Left lung (tissue), 10 donors: Measurements from ENCODE around the gene MARVELD2. TPM values are rescaled to one million over a fixed set of nuclear protein-coding genes. Genes with fewer than 3 reads are reported as not detected.

Experiments
- ATAC-seq: fragments of 200-7000 bp; cut with Tn5 transposase; one replicate; pipeline ENCODE4 v1.9.1; 2020; ENCODE audit warnings: moderate library complexity
- DNase-seq, 4 donors: peaks; one replicate each; pipeline ENCODE4 v3.0.0-alpha.2; 2013 to 2020
- H3K27ac ChIP-seq, 2 donors: fragments of 200-600 bp; sonication (generic) in 1 of 2; one replicate each; pipeline versions ENCODE4 v1.5.0 to v1.8.0; 2020 to 2021
- H3K27me3 ChIP-seq, 2 donors: fragments of 200-600 bp; sonication (generic) in 1 of 2; one replicate each; pipeline versions ENCODE4 v1.5.0 to v1.8.0; 2020 to 2021
- H3K36me3 ChIP-seq, 2 donors: fragments of 200-600 bp; sonication (generic) in 1 of 2; one replicate each; pipeline versions ENCODE4 v1.5.0 to v1.8.0; 2020 to 2021
- H3K4me1 ChIP-seq, 2 donors: fragments of 200-600 bp; one replicate each; pipeline ENCODE4 v1.8.0; 2021
- H3K4me3 ChIP-seq, 2 donors: fragments of 200-600 bp; sonication (generic) in 1 of 2; one replicate each; pipeline versions ENCODE4 v1.5.0 to v1.8.0; 2020 to 2021; ENCODE audit warnings: mild to moderate bottlenecking in 1 of 2
- H3K9me3 ChIP-seq, 2 donors: fragments of 200-600 bp; sonication (generic) in 1 of 2; one replicate each; pipeline versions ENCODE4 v1.5.0 to v1.8.0; 2020 to 2021
- intact Hi-C, 2 donors: fragments of 100-400 bp; cut with DNase I; formaldehyde crosslinking; loops; one replicate each; pipeline versions ENCODE4 v1.11.2 to v1.14.2; 2022
- polyA plus RNA-seq, 6 donors: library from polyadenylated mRNA; unstranded; fragments of 120-200 nt; gene quantifications; one replicate each; pipeline ENCODE4 v1.2.1, GENCODE V29; 2013; ENCODE audit not compliant: insufficient read length in 6 of 6
- total RNA-seq, 2 donors: library from RNA; stranded (reverse); fragmentation: NEBNext Ultra II Directional; extraction: Animal tissue kit (Norgen Biotek cat#: 25700); gene quantifications; one replicate each; pipeline ENCODE4 v1.2.1, GENCODE V29; 2021
- TF ChIP-seq, protein P1 (sequence below), 2 donors: fragments of 200-600 bp; sonication (generic) in 1 of 2; IDR thresholded peaks; one replicate each; pipeline versions ENCODE4 v1.5.0 to v1.8.0; 2021; ENCODE audit warnings: antibody characterized with exemption in 2 of 2
- donor health status: DM: no; HTN: yes; CAD: no.
- donor health status: DM: no; HTN: no; CAD: no.

Gene MARVELD2
- total and polyA plus RNA-seq, 8 donors = 16.1 to 38.3 (median 22.2) TPM

DNA sequence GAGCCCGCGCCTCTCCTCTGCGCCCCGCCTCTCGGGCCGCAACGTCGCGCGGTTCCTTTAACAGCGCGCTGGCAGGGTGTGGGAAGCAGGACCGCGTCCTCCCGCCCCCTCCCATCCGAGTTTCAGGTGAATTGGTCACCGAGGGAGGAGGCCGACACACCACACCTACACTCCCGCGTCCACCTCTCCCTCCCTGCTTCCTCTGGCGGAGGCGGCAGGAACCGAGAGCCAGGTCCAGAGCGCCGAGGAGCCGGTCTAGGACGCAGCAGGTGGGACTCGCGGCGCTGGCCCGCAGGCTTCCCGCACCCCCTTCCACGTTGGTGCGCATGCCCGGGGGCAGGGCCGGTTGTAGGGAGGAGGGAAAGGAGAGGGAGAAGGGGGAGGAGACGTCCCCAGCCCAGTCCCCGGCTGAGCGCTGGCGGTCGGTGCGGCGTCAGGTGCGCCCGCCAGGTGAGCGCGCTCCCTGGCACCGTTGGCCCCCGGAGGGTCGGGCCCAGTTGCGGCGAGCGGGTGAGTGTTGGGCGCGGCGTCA, 77.5 kb downstream of the MARVELD2 start, which contains the start of gene OCLN:
OCLN (plus strand) TSS at position 400 of the 532 bp plus-strand sequence. CDS start 11,455 bp downstream, outside the sequence.
- H3K9me3 ChIP-seq = no peaks in the 10 kb centered on the region
- H3K27me3 ChIP-seq = peaks cover 15 to 46% of the 10 kb centered on the region in 2 donors
- peak within 1 kb of the TSS; percentile 89 to 90 for H3K27ac ChIP-seq
- DNase-seq (peak; percentile 40 to 90 (median 79)), ATAC-seq (peak; percentile 88)
- H3K4me1 ChIP-seq = peaks cover 3 to 33% of the 10 kb centered on the region in 2 donors
- TF ChIP-seq, protein P1, sequence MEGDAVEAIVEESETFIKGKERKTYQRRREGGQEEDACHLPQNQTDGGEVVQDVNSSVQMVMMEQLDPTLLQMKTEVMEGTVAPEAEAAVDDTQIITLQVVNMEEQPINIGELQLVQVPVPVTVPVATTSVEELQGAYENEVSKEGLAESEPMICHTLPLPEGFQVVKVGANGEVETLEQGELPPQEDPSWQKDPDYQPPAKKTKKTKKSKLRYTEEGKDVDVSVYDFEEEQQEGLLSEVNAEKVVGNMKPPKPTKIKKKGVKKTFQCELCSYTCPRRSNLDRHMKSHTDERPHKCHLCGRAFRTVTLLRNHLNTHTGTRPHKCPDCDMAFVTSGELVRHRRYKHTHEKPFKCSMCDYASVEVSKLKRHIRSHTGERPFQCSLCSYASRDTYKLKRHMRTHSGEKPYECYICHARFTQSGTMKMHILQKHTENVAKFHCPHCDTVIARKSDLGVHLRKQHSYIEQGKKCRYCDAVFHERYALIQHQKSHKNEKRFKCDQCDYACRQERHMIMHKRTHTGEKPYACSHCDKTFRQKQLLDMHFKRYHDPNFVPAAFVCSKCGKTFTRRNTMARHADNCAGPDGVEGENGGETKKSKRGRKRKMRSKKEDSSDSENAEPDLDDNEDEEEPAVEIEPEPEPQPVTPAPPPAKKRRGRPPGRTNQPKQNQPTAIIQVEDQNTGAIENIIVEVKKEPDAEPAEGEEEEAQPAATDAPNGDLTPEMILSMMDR (IDR thresholded peaks at IDR 0.05) = no peak
- no peaks in the 10 kb centered on the region for H3K36me3 ChIP-seq
- peak within 1 kb of the TSS; percentile 58 to 71 for H3K4me3 ChIP-seq
- intact Hi-C loops = loop anchor here in 1 of 2 donors (10.0 kb wide), 1 partner anchor 78 kb away; the partner anchor contains the start of gene MARVELD2

DNA sequence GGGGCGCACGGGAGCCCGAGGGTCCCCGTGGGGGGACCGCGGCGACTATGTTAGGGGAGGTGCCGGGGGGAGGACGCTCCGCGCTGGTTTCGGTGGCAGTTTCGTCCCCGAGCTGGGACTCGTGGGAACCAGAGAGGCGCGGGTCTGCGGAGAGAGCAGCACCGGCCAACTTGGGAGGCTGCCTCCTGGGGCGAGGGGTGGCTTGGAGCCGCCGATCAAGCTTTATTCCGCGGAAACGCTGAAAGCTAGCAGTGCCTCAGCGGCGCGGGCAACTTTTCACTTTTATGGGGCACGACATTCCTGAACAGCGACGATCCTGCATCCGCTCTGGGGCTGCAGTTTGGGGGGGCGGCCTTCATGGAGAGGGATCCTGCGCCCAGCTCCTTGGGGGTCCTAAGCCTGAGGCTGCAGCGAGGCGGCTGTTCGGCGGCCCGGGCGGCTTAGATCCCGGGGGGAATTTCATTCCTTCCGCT, 78.0 kb downstream of the MARVELD2 start:
- peak; percentile 19 for ATAC-seq
- H3K9me3 ChIP-seq = no peaks in the 10 kb centered on the region
- intact Hi-C loops = loop anchor here in 1 of 2 donors (10.0 kb wide), 1 partner anchor 78 kb away; the partner anchor contains the start of gene MARVELD2
- TF ChIP-seq, protein P1 (IDR thresholded peaks at IDR 0.05) = no peak
- H3K27ac ChIP-seq = peak overlapping the region; percentile 89 to 90
- H3K36me3 ChIP-seq = no peaks in the 10 kb centered on the region
- peaks cover 3 to 33% of the 10 kb centered on the region in 2 donors for H3K4me1 ChIP-seq
- DNase-seq = peak in 2 of 4 donors; percentile 33 to 34
- peak overlapping the region; percentile 58 to 71 for H3K4me3 ChIP-seq
- peaks cover 15 to 46% of the 10 kb centered on the region in 2 donors for H3K27me3 ChIP-seq

DNA sequence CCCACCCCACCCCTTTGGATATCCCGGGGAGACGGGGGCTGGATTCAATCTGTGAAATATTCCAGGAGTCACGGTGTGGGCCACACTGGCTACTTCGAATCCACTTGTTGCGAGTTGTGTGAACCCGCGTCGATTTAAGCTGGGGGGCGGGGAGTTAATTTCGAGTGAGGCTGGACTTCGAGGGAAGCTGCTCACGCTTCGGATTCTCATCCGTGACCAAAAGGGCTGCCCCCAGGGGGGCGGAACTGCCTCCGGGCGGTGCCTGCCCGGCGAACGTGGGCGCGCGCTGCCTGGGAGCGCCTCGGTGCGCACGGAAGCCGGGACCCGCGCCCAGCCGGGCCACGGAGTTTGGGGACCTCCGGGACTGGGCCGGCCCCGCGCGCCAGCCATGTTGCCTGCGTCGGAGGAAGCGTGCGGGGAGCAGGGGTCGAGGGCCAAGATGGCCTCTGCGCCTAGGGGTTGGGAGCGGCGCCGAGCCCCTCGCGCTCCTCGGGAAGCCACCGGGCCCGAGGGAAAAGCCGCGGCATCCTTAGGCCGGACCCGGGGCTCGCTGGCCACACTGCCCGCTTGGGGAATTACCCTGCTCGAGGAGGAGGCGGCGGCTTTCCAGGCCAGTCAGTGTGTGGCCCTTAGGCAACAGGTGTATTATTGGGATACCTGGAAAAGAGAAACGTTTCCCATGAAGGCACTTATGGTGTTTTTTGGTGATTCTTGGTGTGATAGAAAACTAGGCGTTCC, 78.6 kb downstream of the MARVELD2 start:
- TF ChIP-seq, protein P1 (IDR thresholded peaks at IDR 0.05) = no peak
- H3K27me3 ChIP-seq = peaks cover 15 to 46% of the 10 kb centered on the region in 2 donors
- DNase-seq = peak; percentile 25 to 90 (median 47)
- peak overlapping the region; percentile 58 to 71 for H3K4me3 ChIP-seq
- peaks cover 3 to 33% of the 10 kb centered on the region in 2 donors for H3K4me1 ChIP-seq
- ATAC-seq = peak; percentile 61
- H3K9me3 ChIP-seq = no peaks in the 10 kb centered on the region
- no peaks in the 10 kb centered on the region for H3K36me3 ChIP-seq
- H3K27ac ChIP-seq = peak overlapping the region; percentile 89 to 90
- intact Hi-C loops = loop anchor here in 1 of 2 donors (10.0 kb wide), 1 partner anchor 79 kb away; the partner anchor contains the start of gene MARVELD2

Other genes with a start within 250 kb of the MARVELD2 start
- gene CCNB1, start 248.0 kb upstream of the MARVELD2 start, total RNA-seq = 10 to 100 TPM in 1 of 2 donors, 1 to 10 TPM in 1; 8.9 to 30.0 TPM
- gene CCNB1, start 248.0 kb upstream of the MARVELD2 start, polyA plus RNA-seq = 100 to 1,000 TPM in 2 of 6 donors, 10 to 100 TPM in 4; 65.8 to 146 (median 81.2) TPM
- gene CENPH, start 225.5 kb upstream of the MARVELD2 start, total RNA-seq = 1 to 10 TPM; 4.1 to 6.4 TPM
- gene CENPH, start 225.5 kb upstream of the MARVELD2 start, polyA plus RNA-seq = 10 to 100 TPM; 16.2 to 30.9 (median 23.1) TPM
- gene CDK7, start 180.2 kb upstream of the MARVELD2 start, total RNA-seq = 10 to 100 TPM; 15.9 to 22.8 TPM
- 10 to 100 TPM; 31.6 to 38.0 (median 32.6) TPM for gene CDK7, start 180.2 kb upstream of the MARVELD2 start, polyA plus RNA-seq
- gene CCDC125, start 82.3 kb upstream of the MARVELD2 start, total RNA-seq = 10 to 100 TPM; 11.7 to 13.7 TPM
- 10 to 100 TPM; 11.0 to 13.5 (median 12.0) TPM for gene CCDC125, start 82.3 kb upstream of the MARVELD2 start, polyA plus RNA-seq
- 10 to 100 TPM; 31.1 to 40.0 TPM for gene AK6, start 45.6 kb upstream of the MARVELD2 start, total RNA-seq
- gene AK6, start 45.6 kb upstream of the MARVELD2 start, polyA plus RNA-seq = 10 to 100 TPM; 49.6 to 61.8 (median 51.9) TPM
- 10 to 100 TPM; 39.1 to 40.6 TPM for gene TAF9, start 45.6 kb upstream of the MARVELD2 start, total RNA-seq
- 10 to 100 TPM; 51.2 to 56.0 (median 53.6) TPM for gene TAF9, start 45.6 kb upstream of the MARVELD2 start, polyA plus RNA-seq
- 10 to 100 TPM; 18.7 to 19.2 TPM for gene RAD17, start 45.3 kb upstream of the MARVELD2 start, total RNA-seq
- 10 to 100 TPM; 36.3 to 41.6 (median 37.9) TPM for gene RAD17, start 45.3 kb upstream of the MARVELD2 start, polyA plus RNA-seq
- gene OCLN, start 77.7 kb downstream of the MARVELD2 start, total RNA-seq = 100 to 1,000 TPM in 1 of 2 donors, 10 to 100 TPM in 1; 85.7 to 124 TPM
- 10 to 100 TPM; 38.6 to 51.8 (median 46.4) TPM for gene OCLN, start 77.7 kb downstream of the MARVELD2 start, polyA plus RNA-seq
- gene GTF2H2C, start 145.1 kb downstream of the MARVELD2 start, total RNA-seq = 10 to 100 TPM; 30.6 to 36.0 TPM
- 10 to 100 TPM; 51.2 to 90.1 (median 63.6) TPM for gene GTF2H2C, start 145.1 kb downstream of the MARVELD2 start, polyA plus RNA-seq